Uterus (tissue), 4 donors: Measurements from ENCODE around the gene CCDC60. TPM values are rescaled to one million over a fixed set of nuclear protein-coding genes. Genes with fewer than 3 reads are reported as not detected.

Experiments used
- DNase-seq, 2 donors: peaks; one replicate each; pipeline ENCODE4 v3.0.0-alpha.2; 2019 to 2020
- H3K27ac ChIP-seq, 2 donors: fragments of 200-600 bp; sonication (generic); 1 replicate in 1 of 2; 2 replicates in 1 of 2; pipeline ENCODE4 v1.5.1; 2016 to 2018
- H3K27me3 ChIP-seq, 2 donors: fragments of 200-600 bp; sonication (generic); one replicate each; pipeline ENCODE4 v1.5.1; 2018 to 2019; ENCODE audit warnings: control low read depth in 1 of 2
- H3K36me3 ChIP-seq, 2 donors: fragments of 200-600 bp; sonication (generic); one replicate each; pipeline ENCODE4 v1.5.1; 2019; ENCODE audit warnings: control low read depth in 1 of 2
- H3K4me1 ChIP-seq, 2 donors: fragments of 200-600 bp; sonication (generic); one replicate each; pipeline ENCODE4 v1.5.1; 2018 to 2019; ENCODE audit warnings: control low read depth in 1 of 2
- H3K4me3 ChIP-seq, 2 donors: fragments of 200-600 bp; sonication (generic); 1 replicate in 1 of 2; 2 replicates in 1 of 2; pipeline ENCODE4 v1.5.1; 2018 to 2019; ENCODE audit warnings: mild to moderate bottlenecking in 1 of 2
- H3K9me3 ChIP-seq, 2 donors: fragments of 200-600 bp; sonication (generic); one replicate each; pipeline ENCODE4 v1.5.1; 2019; ENCODE audit warnings: control low read depth in 1 of 2
- POLR2A ChIP-seq, 2 donors: fragments of 450-650 bp; IDR thresholded peaks; one replicate each; pipeline ENCODE4 v1.6.1; 2016; ENCODE audit warnings: antibody characterized with exemption in 2 of 2, mild to moderate bottlenecking in 1 of 2, moderate library complexity in 1 of 2
- intact Hi-C: fragments of 100-400 bp; cut with DNase I; formaldehyde crosslinking; loops from one replicate; pipeline ENCODE4 v1.15.1; 2023; ENCODE audit warnings: low total_unique reads
- total RNA-seq, 4 donors: library from RNA; depleted of rRNA in 3 of 4; stranded (reverse); fragments of >200 nt in 3 of 4; gene quantifications; one replicate each; pipeline versions ENCODE4 v1.1.0 to v1.2.4, GENCODE V29; 2014 to 2023
- TF ChIP-seq, protein P1 (sequence below), 4 experiments: fragments of 200-600 bp in 2 of 4; fragments of 450-650 bp in 2 of 4; sonication (generic) in 2 of 4; IDR thresholded peaks; one replicate each; pipeline ENCODE4 v1.5.1; 2016 to 2019; ENCODE audit warnings: antibody characterized with exemption in 4 of 4, mild to moderate bottlenecking in 2 of 4, moderate library complexity in 1 of 4
- donor health status: DM: yes; HTN: yes; CAD: no.

Gene CCDC60
- total RNA-seq, 4 donors from 2014 or later: 2.4 TPM; not detected in 3

DNA sequence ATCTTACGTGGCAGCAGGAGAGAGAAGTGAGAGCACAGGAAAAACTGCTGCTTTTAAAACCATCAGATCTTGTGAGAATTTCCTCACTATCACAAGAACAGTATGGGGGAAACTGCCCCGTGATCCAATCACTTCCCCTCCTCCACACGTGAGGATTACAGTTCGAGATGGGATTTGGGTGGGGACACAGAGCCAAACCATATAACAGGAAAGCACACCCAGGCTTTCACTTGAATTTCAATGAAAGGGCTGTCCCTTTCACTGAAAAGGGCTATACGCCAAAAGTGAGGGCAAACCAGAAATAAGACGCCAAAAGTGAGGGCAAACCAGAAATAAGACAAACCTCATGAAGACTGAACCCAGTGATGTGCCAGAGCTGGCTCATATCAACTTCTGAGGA is 236.2 kb downstream of the CCDC60 start:
- DNase-seq: no peak
- H3K4me3 ChIP-seq: no peak overlapping the region
- no peak overlapping the region for H3K27ac ChIP-seq
- no peaks in the 10 kb centered on the region for H3K27me3 ChIP-seq
- no peaks in the 10 kb centered on the region for H3K36me3 ChIP-seq
- TF ChIP-seq, protein P1, sequence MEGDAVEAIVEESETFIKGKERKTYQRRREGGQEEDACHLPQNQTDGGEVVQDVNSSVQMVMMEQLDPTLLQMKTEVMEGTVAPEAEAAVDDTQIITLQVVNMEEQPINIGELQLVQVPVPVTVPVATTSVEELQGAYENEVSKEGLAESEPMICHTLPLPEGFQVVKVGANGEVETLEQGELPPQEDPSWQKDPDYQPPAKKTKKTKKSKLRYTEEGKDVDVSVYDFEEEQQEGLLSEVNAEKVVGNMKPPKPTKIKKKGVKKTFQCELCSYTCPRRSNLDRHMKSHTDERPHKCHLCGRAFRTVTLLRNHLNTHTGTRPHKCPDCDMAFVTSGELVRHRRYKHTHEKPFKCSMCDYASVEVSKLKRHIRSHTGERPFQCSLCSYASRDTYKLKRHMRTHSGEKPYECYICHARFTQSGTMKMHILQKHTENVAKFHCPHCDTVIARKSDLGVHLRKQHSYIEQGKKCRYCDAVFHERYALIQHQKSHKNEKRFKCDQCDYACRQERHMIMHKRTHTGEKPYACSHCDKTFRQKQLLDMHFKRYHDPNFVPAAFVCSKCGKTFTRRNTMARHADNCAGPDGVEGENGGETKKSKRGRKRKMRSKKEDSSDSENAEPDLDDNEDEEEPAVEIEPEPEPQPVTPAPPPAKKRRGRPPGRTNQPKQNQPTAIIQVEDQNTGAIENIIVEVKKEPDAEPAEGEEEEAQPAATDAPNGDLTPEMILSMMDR (IDR thresholded peaks at IDR 0.05): no peak
- no peaks in the 10 kb centered on the region for H3K4me1 ChIP-seq
- no peaks in the 10 kb centered on the region for H3K9me3 ChIP-seq
- intact Hi-C loops: no loop called here

DNA sequence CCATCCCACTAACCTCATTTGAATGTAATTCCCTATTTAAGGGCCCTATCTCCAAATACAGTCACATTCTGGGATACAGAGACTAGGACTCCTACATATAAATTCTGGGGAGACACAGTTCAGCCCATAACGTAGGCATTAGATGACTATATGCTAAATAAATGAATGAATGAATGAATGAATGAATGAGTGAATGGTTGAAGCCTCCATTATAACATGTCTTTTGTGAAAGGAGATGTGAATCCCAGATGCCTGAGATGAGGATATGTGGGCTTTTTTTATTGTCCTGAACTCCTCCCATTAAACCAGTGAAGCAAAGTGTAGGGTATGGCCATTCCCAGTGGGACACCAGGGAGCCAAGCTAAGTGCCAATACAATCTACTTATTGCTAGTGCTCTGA is 238.6 kb downstream of the CCDC60 start:
- Histone ChIP-seq H3K9me3 (no peaks in the 10 kb centered on the region), H3K27ac (no peak overlapping the region), H3K4me1 (no peaks in the 10 kb centered on the region), H3K27me3 (no peaks in the 10 kb centered on the region), H3K4me3 (no peak overlapping the region), H3K36me3 (no peaks in the 10 kb centered on the region)
- intact Hi-C loops: no loop called here
- DNase-seq: no peak
- no peak for TF ChIP-seq POLR2A (IDR thresholded peaks at IDR 0.05)
- TF ChIP-seq, protein P1 (IDR thresholded peaks at IDR 0.05): no peak

- H3K27ac ChIP-seq: no peak overlapping the region
- H3K27me3 ChIP-seq: no peaks in the 10 kb centered on the region
- no peak for DNase-seq
- intact Hi-C loops: no loop called here
- H3K9me3 ChIP-seq: no peaks in the 10 kb centered on the region
- H3K4me3 ChIP-seq: no peak overlapping the region
- no peaks in the 10 kb centered on the region for H3K4me1 ChIP-seq
- no peak for TF ChIP-seq POLR2A (IDR thresholded peaks at IDR 0.05)
- TF ChIP-seq, protein P1 (IDR thresholded peaks at IDR 0.05): no peak
- no peaks in the 10 kb centered on the region for H3K36me3 ChIP-seq
These were observed 239.7 kb downstream of the CCDC60 start for GRCh38 chr12:119574255-119574654.

DNA sequence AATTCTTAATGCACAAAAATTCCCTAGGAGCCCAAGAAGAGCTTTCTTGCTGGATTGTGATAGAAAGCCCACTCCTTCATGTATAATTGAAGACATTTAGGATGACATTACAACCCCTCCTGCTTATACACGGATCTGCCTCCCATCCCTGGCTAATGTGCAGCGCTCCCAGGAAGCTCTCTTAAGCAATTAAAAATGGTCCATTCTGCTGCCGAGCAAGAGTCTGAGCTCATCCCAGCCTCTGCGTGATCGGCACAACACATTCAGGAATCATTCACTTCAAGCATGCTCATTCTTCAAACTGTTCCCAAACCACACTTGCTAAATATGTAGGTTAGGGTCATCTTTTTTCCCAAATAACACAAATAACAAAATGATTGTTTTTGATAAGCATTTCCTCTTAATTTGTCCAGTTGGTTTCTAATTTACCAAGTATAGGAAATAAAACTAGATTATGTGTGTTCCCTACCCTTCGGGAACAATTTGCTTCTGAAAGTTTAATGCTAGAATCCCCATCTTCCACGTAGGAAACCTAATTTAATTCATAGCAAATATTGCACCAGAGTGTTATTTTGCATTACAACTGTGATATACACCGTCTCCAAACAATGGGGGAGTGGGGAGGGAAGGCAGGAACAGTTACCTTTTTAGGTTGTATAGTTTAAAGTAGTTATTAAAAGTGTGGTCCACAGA is 241.7 kb downstream of the CCDC60 start:
- intact Hi-C loops: no loop called here
- Histone ChIP-seq H3K27me3 (no peaks in the 10 kb centered on the region), H3K4me3 (no peak overlapping the region), H3K9me3 (no peaks in the 10 kb centered on the region), H3K4me1 (no peaks in the 10 kb centered on the region), H3K36me3 (no peaks in the 10 kb centered on the region), H3K27ac (no peak overlapping the region)
- DNase-seq: no peak
- TF ChIP-seq, protein P1 (IDR thresholded peaks at IDR 0.05): no peak
- TF ChIP-seq POLR2A (IDR thresholded peaks at IDR 0.05): no peak

- Histone ChIP-seq H3K27me3 (no peaks in the 10 kb centered on the region), H3K4me1 (no peaks in the 10 kb centered on the region), H3K27ac (no peak overlapping the region), H3K9me3 (no peaks in the 10 kb centered on the region), H3K4me3 (no peak overlapping the region), H3K36me3 (no peaks in the 10 kb centered on the region)
- TF ChIP-seq POLR2A (IDR thresholded peaks at IDR 0.05): no peak
- TF ChIP-seq, protein P1 (IDR thresholded peaks at IDR 0.05): no peak
- no peak for DNase-seq
- intact Hi-C loops: no loop called here
These were observed 242.4 kb downstream of the CCDC60 start for GRCh38 chr12:119576915-119577314.
